HepG2 (cell line): Measurements from ENCODE around the gene QSOX2. TPM values are rescaled to one million over a fixed set of nuclear protein-coding genes. Genes with fewer than 3 reads are reported as not detected.
A peak's percentile ranks its signal among the peaks of the same experiment; 100 is the strongest.

Experiments used
- BRCA1 ChIP-seq: sonication (generic); formaldehyde crosslinking; IDR thresholded peaks from 2 replicates; pipeline ENCODE4 v1.4.0; 2020; ENCODE audit warnings: missing genetic modification reagents
- CBFB ChIP-seq: sonication (generic); formaldehyde crosslinking; IDR thresholded peaks from 2 replicates; pipeline ENCODE4 v1.4.0; 2020; ENCODE audit warnings: missing genetic modification reagents
- EED ChIP-seq: sonication (generic); formaldehyde crosslinking; IDR thresholded peaks from 2 replicates; pipeline ENCODE4 v1.5.0; 2020; ENCODE audit warnings: mild to moderate bottlenecking, missing genetic modification reagents
- KDM1A ChIP-seq: IDR thresholded peaks from 2 replicates; pipeline ENCODE4 v1.6.1; 2016; ENCODE audit warnings: missing compliant biosample characterization
- MED1 ChIP-seq: sonication (generic); formaldehyde crosslinking; IDR thresholded peaks from 2 replicates; pipeline ENCODE4 v1.4.0; 2020; ENCODE audit warnings: missing genetic modification reagents
- RAD51 ChIP-seq: fragments of 450-650 bp; IDR thresholded peaks from 2 replicates; pipeline ENCODE4 v1.6.1; 2016; ENCODE audit warnings: borderline replicate concordance
- TMF1 ChIP-seq: sonication (generic); formaldehyde crosslinking; IDR thresholded peaks from 2 replicates; pipeline ENCODE4 v1.8.1; 2022; ENCODE audit warnings: low read depth, missing genetic modification reagents
- ZFY ChIP-seq: sonication (generic); formaldehyde crosslinking; IDR thresholded peaks from 2 replicates; pipeline ENCODE4 v1.4.0; 2020; ENCODE audit warnings: missing genetic modification reagents
- ZNF230 ChIP-seq: sonication (generic); formaldehyde crosslinking; IDR thresholded peaks from 2 replicates; pipeline ENCODE4 v1.4.0; 2020; ENCODE audit warnings: mild to moderate bottlenecking, missing genetic modification reagents
- ZNF33A ChIP-seq: sonication (generic); formaldehyde crosslinking; IDR thresholded peaks from 2 replicates; pipeline ENCODE4 v1.5.1; 2020; ENCODE audit warnings: missing genetic modification reagents, mild to moderate bottlenecking, moderate library complexity, borderline replicate concordance
- ZNF674 ChIP-seq: sonication (generic); formaldehyde crosslinking; IDR thresholded peaks from 2 replicates; pipeline ENCODE4 v1.5.0; 2020; ENCODE audit warnings: low read depth, mild to moderate bottlenecking, missing genetic modification reagents
- polyA plus RNA-seq, 8 experiments: library from polyadenylated mRNA; depleted of rRNA in 3 of 8; stranded (reverse) in 7 of 8; unstranded in 1 of 8; fragments of >200 nt; fragmentation: Illumina TruSeq in 4 of 8; extraction: Trizol in 4 of 8; gene quantifications; 2 replicates each; pipeline versions ENCODE4 v1.2.1 to v1.2.3, GENCODE V29; 2011 to 2016; ENCODE audit warnings: low read depth in 4 of 8, missing spikeins in 1 of 8, mixed read lengths in 1 of 8; ENCODE audit not compliant: insufficient read depth in 1 of 8
- total RNA-seq, 5 experiments: library from RNA; depleted of rRNA; stranded (reverse); fragments of >200 nt; fragmentation: Illumina TruSeq; extraction: Trizol; gene quantifications; 2 replicates each; pipeline ENCODE4 v1.2.3, GENCODE V29; 2016; ENCODE audit warnings: low read depth in 1 of 5
- TF ChIP-seq, protein P1 (sequence below): sonication (generic); formaldehyde crosslinking; IDR thresholded peaks from 2 replicates; pipeline ENCODE4 v1.4.0; 2020; ENCODE audit warnings: mild to moderate bottlenecking, missing genetic modification reagents
- TF ChIP-seq, protein P2 (sequence below): sonication (generic); formaldehyde crosslinking; IDR thresholded peaks from 2 replicates; pipeline ENCODE4 v1.4.0; 2020; ENCODE audit warnings: missing genetic modification reagents
- TF ChIP-seq, protein P3 (sequence below): sonication (generic); formaldehyde crosslinking; IDR thresholded peaks from 2 replicates; pipeline ENCODE4 v1.5.0; 2020; ENCODE audit warnings: missing genetic modification reagents
- TF ChIP-seq, protein P4 (sequence below): sonication (generic); formaldehyde crosslinking; IDR thresholded peaks from 2 replicates; pipeline ENCODE4 v1.8.1; 2023; ENCODE audit warnings: mild to moderate bottlenecking, moderate library complexity, missing genetic modification reagents
- TF ChIP-seq, protein P5 (sequence below): sonication (generic); formaldehyde crosslinking; IDR thresholded peaks from 2 replicates; pipeline ENCODE4 v1.9.0; 2021; ENCODE audit warnings: missing genetic modification reagents, borderline replicate concordance

QSOX2 gene
- total and polyA plus RNA-seq, 2 of the 13 experiments (the other 11 are each of a cell fraction or from before 2014, with no cell fraction given): 27.1 to 42.1 TPM

DNA sequence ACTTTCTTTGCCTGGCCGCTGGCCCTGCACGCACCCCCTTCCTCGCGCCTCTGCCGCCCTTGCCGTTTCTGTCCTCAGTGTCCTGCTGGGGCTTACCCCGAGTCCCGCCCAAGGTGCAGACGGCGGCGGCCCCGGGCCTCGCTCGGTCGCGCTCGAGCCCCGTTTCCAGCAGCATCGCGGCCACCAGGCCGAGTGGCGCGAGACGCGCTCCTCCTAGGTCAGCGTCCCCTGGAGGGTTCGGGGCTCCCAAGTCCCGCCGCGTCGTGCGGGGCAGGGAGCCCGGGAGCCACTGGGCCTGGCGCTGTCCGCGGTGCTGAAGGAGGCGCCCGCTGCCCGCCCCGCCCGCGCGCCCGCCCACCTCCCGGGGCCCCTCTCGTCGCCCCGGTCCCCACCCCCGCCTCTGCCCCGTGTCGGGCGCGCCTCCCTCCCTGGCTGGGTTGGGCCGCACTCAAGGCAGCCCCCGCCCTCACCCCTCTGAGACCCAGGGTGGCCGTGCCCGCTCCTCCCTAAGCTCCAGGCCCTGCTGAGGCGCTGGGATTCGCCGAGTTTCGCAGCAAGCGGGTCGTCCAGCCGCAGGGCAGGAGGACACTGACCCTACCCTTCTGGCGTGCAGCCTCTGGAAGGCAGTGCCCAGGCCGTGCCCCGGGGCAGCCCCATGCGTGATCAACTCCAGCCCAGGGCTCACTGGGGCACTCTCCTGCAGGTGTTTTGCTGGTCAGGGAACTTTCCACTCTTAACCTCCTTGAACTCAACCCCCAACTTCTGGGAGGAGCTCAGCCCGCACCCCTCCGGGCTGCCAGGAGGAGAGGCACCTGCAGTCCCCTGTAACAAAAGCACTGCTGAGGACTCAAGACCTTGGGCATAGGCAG, 40.5 kb downstream of the QSOX2 start, which contains the start of gene LHX3 (continued):
- TF ChIP-seq, protein P1, sequence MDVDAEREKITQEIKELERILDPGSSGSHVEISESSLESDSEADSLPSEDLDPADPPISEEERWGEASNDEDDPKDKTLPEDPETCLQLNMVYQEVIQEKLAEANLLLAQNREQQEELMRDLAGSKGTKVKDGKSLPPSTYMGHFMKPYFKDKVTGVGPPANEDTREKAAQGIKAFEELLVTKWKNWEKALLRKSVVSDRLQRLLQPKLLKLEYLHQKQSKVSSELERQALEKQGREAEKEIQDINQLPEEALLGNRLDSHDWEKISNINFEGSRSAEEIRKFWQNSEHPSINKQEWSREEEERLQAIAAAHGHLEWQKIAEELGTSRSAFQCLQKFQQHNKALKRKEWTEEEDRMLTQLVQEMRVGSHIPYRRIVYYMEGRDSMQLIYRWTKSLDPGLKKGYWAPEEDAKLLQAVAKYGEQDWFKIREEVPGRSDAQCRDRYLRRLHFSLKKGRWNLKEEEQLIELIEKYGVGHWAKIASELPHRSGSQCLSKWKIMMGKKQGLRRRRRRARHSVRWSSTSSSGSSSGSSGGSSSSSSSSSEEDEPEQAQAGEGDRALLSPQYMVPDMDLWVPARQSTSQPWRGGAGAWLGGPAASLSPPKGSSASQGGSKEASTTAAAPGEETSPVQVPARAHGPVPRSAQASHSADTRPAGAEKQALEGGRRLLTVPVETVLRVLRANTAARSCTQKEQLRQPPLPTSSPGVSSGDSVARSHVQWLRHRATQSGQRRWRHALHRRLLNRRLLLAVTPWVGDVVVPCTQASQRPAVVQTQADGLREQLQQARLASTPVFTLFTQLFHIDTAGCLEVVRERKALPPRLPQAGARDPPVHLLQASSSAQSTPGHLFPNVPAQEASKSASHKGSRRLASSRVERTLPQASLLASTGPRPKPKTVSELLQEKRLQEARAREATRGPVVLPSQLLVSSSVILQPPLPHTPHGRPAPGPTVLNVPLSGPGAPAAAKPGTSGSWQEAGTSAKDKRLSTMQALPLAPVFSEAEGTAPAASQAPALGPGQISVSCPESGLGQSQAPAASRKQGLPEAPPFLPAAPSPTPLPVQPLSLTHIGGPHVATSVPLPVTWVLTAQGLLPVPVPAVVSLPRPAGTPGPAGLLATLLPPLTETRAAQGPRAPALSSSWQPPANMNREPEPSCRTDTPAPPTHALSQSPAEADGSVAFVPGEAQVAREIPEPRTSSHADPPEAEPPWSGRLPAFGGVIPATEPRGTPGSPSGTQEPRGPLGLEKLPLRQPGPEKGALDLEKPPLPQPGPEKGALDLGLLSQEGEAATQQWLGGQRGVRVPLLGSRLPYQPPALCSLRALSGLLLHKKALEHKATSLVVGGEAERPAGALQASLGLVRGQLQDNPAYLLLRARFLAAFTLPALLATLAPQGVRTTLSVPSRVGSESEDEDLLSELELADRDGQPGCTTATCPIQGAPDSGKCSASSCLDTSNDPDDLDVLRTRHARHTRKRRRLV: no peak
- TF ChIP-seq MED1 (no peak), RAD51 (no peak), KDM1A (CRISPR knock-in tag) (no peak), CBFB (CRISPR knock-in tag) (no peak), TMF1 (CRISPR knock-in tag) (no peak), EED (CRISPR knock-in tag) (0 out of 2 replicates have a peak, but pooled peaks have one; percentile 55), ZNF230 (CRISPR knock-in tag) (peak; percentile 48; the same call in 1 of the 2 replicates), ZFY (peak; percentile 40; the same call in 1 of the 2 replicates), ZNF674 (CRISPR knock-in tag) (0 out of 2 replicates have a peak, but pooled peaks have one; percentile 57), ZNF33A (CRISPR knock-in tag) (no peak), BRCA1 (0 out of 2 replicates have a peak, but pooled peaks have one; percentile 60)
- TF ChIP-seq, protein P2, sequence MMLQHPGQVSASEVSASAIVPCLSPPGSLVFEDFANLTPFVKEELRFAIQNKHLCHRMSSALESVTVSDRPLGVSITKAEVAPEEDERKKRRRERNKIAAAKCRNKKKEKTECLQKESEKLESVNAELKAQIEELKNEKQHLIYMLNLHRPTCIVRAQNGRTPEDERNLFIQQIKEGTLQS (CRISPR knock-in tag): peak; percentile 40; the same call in 1 of the 2 replicates
- TF ChIP-seq, protein P3, sequence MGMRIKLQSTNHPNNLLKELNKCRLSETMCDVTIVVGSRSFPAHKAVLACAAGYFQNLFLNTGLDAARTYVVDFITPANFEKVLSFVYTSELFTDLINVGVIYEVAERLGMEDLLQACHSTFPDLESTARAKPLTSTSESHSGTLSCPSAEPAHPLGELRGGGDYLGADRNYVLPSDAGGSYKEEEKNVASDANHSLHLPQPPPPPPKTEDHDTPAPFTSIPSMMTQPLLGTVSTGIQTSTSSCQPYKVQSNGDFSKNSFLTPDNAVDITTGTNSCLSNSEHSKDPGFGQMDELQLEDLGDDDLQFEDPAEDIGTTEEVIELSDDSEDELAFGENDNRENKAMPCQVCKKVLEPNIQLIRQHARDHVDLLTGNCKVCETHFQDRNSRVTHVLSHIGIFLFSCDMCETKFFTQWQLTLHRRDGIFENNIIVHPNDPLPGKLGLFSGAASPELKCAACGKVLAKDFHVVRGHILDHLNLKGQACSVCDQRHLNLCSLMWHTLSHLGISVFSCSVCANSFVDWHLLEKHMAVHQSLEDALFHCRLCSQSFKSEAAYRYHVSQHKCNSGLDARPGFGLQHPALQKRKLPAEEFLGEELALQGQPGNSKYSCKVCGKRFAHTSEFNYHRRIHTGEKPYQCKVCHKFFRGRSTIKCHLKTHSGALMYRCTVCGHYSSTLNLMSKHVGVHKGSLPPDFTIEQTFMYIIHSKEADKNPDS: no peak
- TF ChIP-seq, protein P4, sequence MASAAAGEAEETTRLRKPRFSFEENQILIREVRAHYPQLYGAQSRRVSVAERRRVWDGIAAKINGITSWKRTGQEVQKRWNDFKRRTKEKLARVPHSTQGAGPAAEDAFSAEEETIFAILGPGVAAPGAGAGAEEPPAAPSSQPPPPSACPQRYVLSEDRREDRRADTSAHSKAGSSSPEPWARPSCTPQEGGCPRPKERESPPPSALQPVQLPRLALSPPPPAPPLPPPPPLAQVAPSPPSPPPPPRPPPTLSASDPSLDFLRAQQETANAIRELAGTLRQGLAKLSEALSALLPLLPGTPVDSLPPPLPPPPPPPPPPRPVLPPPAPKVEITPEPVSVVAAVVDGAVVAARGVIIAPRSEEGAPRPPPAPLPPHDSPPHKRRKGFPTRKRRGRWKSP (CRISPR knock-in tag): no peak
- TF ChIP-seq, protein P5, sequence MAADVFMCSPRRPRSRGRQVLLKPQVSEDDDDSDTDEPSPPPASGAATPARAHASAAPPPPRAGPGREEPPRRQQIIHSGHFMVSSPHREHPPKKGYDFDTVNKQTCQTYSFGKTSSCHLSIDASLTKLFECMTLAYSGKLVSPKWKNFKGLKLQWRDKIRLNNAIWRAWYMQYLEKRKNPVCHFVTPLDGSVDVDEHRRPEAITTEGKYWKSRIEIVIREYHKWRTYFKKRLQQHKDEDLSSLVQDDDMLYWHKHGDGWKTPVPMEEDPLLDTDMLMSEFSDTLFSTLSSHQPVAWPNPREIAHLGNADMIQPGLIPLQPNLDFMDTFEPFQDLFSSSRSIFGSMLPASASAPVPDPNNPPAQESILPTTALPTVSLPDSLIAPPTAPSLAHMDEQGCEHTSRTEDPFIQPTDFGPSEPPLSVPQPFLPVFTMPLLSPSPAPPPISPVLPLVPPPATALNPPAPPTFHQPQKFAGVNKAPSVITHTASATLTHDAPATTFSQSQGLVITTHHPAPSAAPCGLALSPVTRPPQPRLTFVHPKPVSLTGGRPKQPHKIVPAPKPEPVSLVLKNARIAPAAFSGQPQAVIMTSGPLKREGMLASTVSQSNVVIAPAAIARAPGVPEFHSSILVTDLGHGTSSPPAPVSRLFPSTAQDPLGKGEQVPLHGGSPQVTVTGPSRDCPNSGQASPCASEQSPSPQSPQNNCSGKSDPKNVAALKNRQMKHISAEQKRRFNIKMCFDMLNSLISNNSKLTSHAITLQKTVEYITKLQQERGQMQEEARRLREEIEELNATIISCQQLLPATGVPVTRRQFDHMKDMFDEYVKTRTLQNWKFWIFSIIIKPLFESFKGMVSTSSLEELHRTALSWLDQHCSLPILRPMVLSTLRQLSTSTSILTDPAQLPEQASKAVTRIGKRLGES (CRISPR knock-in tag): no peak
